SK-N-SH treated with all-trans-retinoic acid at 6 μM for 48 hours (cell line): ENCODE results near the gene PAPSS2.
A peak's percentile ranks its signal among the peaks of the same experiment; 100 is the strongest.

Experiments
- ATAC-seq: fragments of 200-7000 bp; cut with Tn5 transposase; 3 replicates; pipeline ENCODE4 v1.9.1; 2020; ENCODE audit warnings: mild to moderate bottlenecking, moderate library complexity
- ARNTL ChIP-seq: fragments of 450-650 bp; formaldehyde crosslinking; IDR thresholded peaks from 2 replicates; pipeline ENCODE4 v1.5.0; 2020; ENCODE audit warnings: low read depth, mild to moderate bottlenecking, moderate library complexity, borderline replicate concordance
- BACH2 ChIP-seq: fragments of 250-450 bp; sonication (Bioruptor Pico); IDR thresholded peaks from 2 replicates; pipeline ENCODE4 v1.9.0; 2021; ENCODE audit warnings: mild to moderate bottlenecking, borderline replicate concordance
- CREB5 ChIP-seq: fragments of 250-450 bp; sonication (Bioruptor Pico); IDR thresholded peaks from 2 replicates; pipeline ENCODE4 v1.5.1; 2020; ENCODE audit warnings: low read depth, mild to moderate bottlenecking, moderate library complexity
- CSDC2 ChIP-seq: fragments of 250-450 bp; sonication (Bioruptor Pico); IDR thresholded peaks from 2 replicates; pipeline ENCODE4 v1.5.0; 2020; ENCODE audit warnings: mild to moderate bottlenecking, moderate library complexity
- CSRNP3 ChIP-seq: fragments of 250-450 bp; sonication (Bioruptor Pico); IDR thresholded peaks from 2 replicates; pipeline ENCODE4 v1.5.1; 2021; ENCODE audit warnings: mild to moderate bottlenecking, moderate library complexity
- ESRRG ChIP-seq: fragments of 250-450 bp; sonication (Bioruptor Pico); IDR thresholded peaks from 2 replicates; pipeline ENCODE4 v1.6.1; 2021; ENCODE audit warnings: mild to moderate bottlenecking
- GLIS3 ChIP-seq: fragments of 250-450 bp; sonication (Bioruptor Pico); IDR thresholded peaks from 2 replicates; pipeline ENCODE4 v1.5.0; 2020; ENCODE audit warnings: mild to moderate bottlenecking, moderate library complexity
- ISL1 ChIP-seq: fragments of 250-450 bp; sonication (Bioruptor Pico); IDR thresholded peaks from 2 replicates; pipeline ENCODE4 v2.1.2; 2022; ENCODE audit warnings: mild to moderate bottlenecking, moderate library complexity
- OSR1 ChIP-seq: fragments of 250-450 bp; sonication (Bioruptor Pico); IDR thresholded peaks from 2 replicates; pipeline ENCODE4 v1.8.0; 2022; ENCODE audit warnings: moderate library complexity, mild to moderate bottlenecking, inconsistent platforms
- PATZ1 ChIP-seq: fragments of 250-450 bp; sonication (Bioruptor Pico); IDR thresholded peaks from 2 replicates; pipeline ENCODE4 v1.8.0; 2020; ENCODE audit warnings: mild to moderate bottlenecking, moderate library complexity, borderline replicate concordance
- POU6F1 ChIP-seq: fragments of 250-450 bp; sonication (Bioruptor Pico); IDR thresholded peaks from 2 replicates; pipeline ENCODE4 v1.8.0; 2021; ENCODE audit warnings: low read depth, mild to moderate bottlenecking, moderate library complexity, borderline replicate concordance
- PPARA ChIP-seq: fragments of 250-450 bp; sonication (Bioruptor Pico); IDR thresholded peaks from 2 replicates; pipeline ENCODE4 v1.5.0; 2020; ENCODE audit warnings: mild to moderate bottlenecking, borderline replicate concordance
- RARB ChIP-seq: fragments of 250-450 bp; sonication (Bioruptor Pico); IDR thresholded peaks from 2 replicates; pipeline ENCODE4 v1.8.0; 2021; ENCODE audit warnings: mild to moderate bottlenecking, moderate library complexity
- SNAI2 ChIP-seq: fragments of 250-450 bp; sonication (Bioruptor Pico); IDR thresholded peaks from 2 replicates; pipeline ENCODE4 v1.5.0; 2020; ENCODE audit warnings: mild to moderate bottlenecking, moderate library complexity
- TCF4 ChIP-seq: fragments of 250-450 bp; sonication (Bioruptor Pico); IDR thresholded peaks from 2 replicates; pipeline ENCODE4 v1.8.0; 2021; ENCODE audit warnings: mild to moderate bottlenecking, moderate library complexity, borderline replicate concordance
- TOX ChIP-seq: fragments of 250-450 bp; sonication (Bioruptor Pico); IDR thresholded peaks from 2 replicates; pipeline ENCODE4 v1.8.0; 2021; ENCODE audit warnings: mild to moderate bottlenecking, moderate library complexity, borderline replicate concordance
- TSHZ2 ChIP-seq: fragments of 250-450 bp; sonication (Bioruptor Pico); IDR thresholded peaks from 2 replicates; pipeline ENCODE4 v1.5.0; 2020; ENCODE audit warnings: mild to moderate bottlenecking, moderate library complexity
- ZC3H10 ChIP-seq: fragments of 250-450 bp; sonication (Bioruptor Pico); IDR thresholded peaks from 2 replicates; pipeline ENCODE4 v1.5.1; 2021; ENCODE audit warnings: mild to moderate bottlenecking, moderate library complexity
- ZFP3 ChIP-seq: fragments of 250-450 bp; sonication (Bioruptor Pico); IDR thresholded peaks from 2 replicates; pipeline ENCODE4 v1.5.0; 2020; ENCODE audit warnings: mild to moderate bottlenecking, moderate library complexity
- ZFP30 ChIP-seq: fragments of 450-650 bp; formaldehyde crosslinking; IDR thresholded peaks from 2 replicates; pipeline ENCODE4 v1.5.0; 2022; ENCODE audit warnings: mild to moderate bottlenecking, moderate library complexity
- ZNF565 ChIP-seq: fragments of 450-650 bp; formaldehyde crosslinking; conservative IDR thresholded peaks from 2 replicates; pipeline ENCODE4 v1.5.0; 2020; ENCODE audit warnings: low read depth, mild to moderate bottlenecking, moderate library complexity
- ZNF70 ChIP-seq: fragments of 450-650 bp; formaldehyde crosslinking; IDR thresholded peaks from 2 replicates; pipeline ENCODE4 v1.5.0; 2020; ENCODE audit warnings: mild to moderate bottlenecking, moderate library complexity
- ZNF8 ChIP-seq: fragments of 450-650 bp; formaldehyde crosslinking; IDR thresholded peaks from 2 replicates; pipeline ENCODE4 v1.5.0; 2020; ENCODE audit warnings: mild to moderate bottlenecking, moderate library complexity

The PAPSS2 gene

GRCh38 chr10:87761153-87761552 is 101.5 kb downstream of the PAPSS2 start:
- TF ChIP-seq PATZ1 (CRISPR knock-in tag) (no peak), PPARA (CRISPR knock-in tag) (no peak), CSRNP3 (CRISPR knock-in tag) (no peak), ZNF565 (CRISPR knock-in tag) (no peak), CSDC2 (CRISPR knock-in tag) (no peak), ARNTL (CRISPR knock-in tag) (no peak), ESRRG (CRISPR knock-in tag) (no peak), TSHZ2 (CRISPR knock-in tag) (no peak), ZC3H10 (CRISPR knock-in tag) (no peak), BACH2 (CRISPR knock-in tag) (no peak)
- ATAC-seq, result no peak

- TF ChIP-seq SNAI2 (no peak), ZC3H10 (CRISPR knock-in tag) (0 out of 2 replicates have a peak, but pooled peaks have one; percentile 36)
- ATAC-seq, result peak; percentile 84
These were observed 102.2 kb downstream of the PAPSS2 start for GRCh38 chr10:87761892-87762291.

GRCh38 chr10:87763086-87763861 is 103.6 kb downstream of the PAPSS2 start:
- TF ChIP-seq GLIS3 (CRISPR knock-in tag) (no peak), CREB5 (CRISPR knock-in tag) (no peak), TOX (CRISPR knock-in tag) (no peak), TCF4 (CRISPR knock-in tag) (no peak), CSDC2 (CRISPR knock-in tag) (no peak), ZNF565 (CRISPR knock-in tag) (no peak), OSR1 (CRISPR knock-in tag) (no peak), ZC3H10 (CRISPR knock-in tag) (no peak), ZFP30 (CRISPR knock-in tag) (no peak), ZNF8 (no peak), ZFP3 (no peak), BACH2 (CRISPR knock-in tag) (no peak), ISL1 (no peak), ZNF70 (no peak), ARNTL (CRISPR knock-in tag) (no peak), CSRNP3 (CRISPR knock-in tag) (no peak), RARB (no peak), SNAI2 (no peak), POU6F1 (CRISPR knock-in tag) (no peak)
- ATAC-seq, result no peak
